ENCODE data around the gene HSD17B1. TPM values are rescaled to one million over a fixed set of nuclear protein-coding genes. Genes with fewer than 3 reads are reported as not detected.

Gene HSD17B1
- total RNA-seq, 2 donors from 2014 or later: 0.82 to 0.90 TPM

DNA sequence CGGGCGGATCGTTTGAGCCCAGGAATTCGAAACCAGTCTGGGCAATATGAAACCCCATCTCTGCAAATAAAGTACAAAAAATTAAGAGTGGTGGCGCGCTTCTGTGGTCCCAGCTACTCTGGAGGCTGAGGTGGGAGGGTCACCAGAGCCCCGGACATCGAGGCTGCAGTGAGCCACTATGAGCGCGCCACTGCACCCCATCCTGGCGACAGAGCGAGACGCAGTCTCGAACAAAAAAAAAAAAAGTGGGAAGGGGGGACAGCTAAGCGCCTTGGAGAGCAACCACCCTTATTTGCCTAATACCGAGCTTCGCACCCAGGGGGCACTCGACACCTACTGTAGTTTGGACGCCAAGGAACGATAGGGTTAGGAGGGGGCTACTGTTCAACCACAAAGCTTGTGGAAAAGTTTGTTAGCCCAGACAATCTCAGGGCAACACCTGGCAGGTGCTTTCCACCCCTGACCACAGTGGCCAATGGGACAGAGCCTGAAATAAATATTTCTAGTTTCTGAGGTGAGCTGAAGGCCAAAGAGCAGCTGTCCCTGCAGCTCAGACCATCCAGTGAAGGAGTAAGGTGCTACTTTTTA, 25.7 kb downstream of the HSD17B1 start:
- H3K4me1 Mint-ChIP-seq: peaks cover 18% of the 10 kb centered on the region
- no peaks in the 10 kb centered on the region for H3K9me3 Mint-ChIP-seq
- H3K27me3 Mint-ChIP-seq: no peaks in the 10 kb centered on the region
- peaks cover 89% of the 10 kb centered on the region for H3K36me3 Mint-ChIP-seq (ENCODE audit: low read depth)
- H3K27ac Mint-ChIP-seq: peak overlapping the region; percentile 95
- peak overlapping the region; percentile 91 for H3K4me3 Mint-ChIP-seq
- peak; percentile 36 for ATAC-seq (replicated peaks)

GRCh38 chr17:42579794-42580551, 27.2 kb downstream of the HSD17B1 start:
- Mint-ChIP-seq H3K4me1 (peaks cover 18% of the 10 kb centered on the region), H3K36me3 (ENCODE audit: low read depth) (peaks cover 89% of the 10 kb centered on the region), H3K27ac (no peak overlapping the region), H3K27me3 (no peaks in the 10 kb centered on the region), H3K9me3 (no peaks in the 10 kb centered on the region), H3K4me3 (peak overlapping the region; percentile 9)
- ATAC-seq (replicated peaks): no peak

DNA sequence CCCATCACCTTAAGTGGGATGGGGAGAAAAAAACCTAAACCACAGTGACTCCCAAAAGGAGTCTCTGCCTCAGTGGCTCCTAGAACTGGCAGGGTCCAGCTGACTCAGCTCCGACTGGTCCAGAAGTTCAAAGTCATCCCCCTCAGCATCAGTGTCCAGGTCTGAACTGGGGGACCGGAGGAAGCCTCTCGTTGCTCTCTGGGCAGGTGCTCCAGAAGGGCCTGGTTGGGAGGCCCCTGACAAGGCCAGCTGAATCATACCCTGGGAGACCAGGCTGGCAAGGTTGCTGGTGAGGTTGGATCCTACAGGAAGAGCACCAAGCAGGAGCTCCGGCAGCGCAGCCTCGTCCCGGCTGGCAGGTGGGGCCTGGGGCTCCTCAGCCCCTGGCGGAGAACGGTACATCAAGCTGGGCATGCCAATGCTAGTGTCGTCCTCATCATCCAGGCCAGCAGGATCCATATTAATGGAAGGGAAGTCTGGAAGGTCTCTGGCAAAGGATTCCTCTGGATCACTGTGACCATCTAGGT, 29.1 kb downstream of the HSD17B1 start:
- Mint-ChIP-seq H3K36me3 (ENCODE audit: low read depth) (peaks cover 89% of the 10 kb centered on the region), H3K9me3 (no peaks in the 10 kb centered on the region), H3K27ac (no peak overlapping the region), H3K4me1 (peaks cover 3% of the 10 kb centered on the region), H3K4me3 (no peak overlapping the region), H3K27me3 (no peaks in the 10 kb centered on the region)
- no peak for ATAC-seq (replicated peaks)

DNA sequence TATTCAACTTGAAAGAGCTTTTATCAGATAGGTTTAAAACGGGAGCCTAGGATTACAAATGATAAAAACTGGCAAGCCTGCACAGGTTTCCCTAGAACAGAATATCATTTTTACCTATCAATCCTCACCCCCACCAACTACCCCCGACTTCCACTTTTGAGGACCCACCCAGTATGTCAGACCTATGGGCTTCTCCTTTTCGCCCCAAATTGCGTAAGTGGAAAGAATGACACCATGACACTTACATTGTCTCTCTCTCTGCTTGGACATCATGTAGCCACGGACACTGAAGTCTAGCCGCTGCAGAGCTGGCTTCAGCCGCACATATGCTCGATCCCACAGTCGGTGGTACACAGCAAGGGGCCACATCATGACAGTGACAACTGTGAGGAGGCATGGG, 32.2 kb downstream of the HSD17B1 start:
- Mint-ChIP-seq H3K4me3 (no peak overlapping the region), H3K4me1 (no peaks in the 10 kb centered on the region), H3K9me3 (no peaks in the 10 kb centered on the region), H3K27ac (peak overlapping the region; percentile 32), H3K36me3 (ENCODE audit: low read depth) (peaks cover 100% of the 10 kb centered on the region), H3K27me3 (no peaks in the 10 kb centered on the region)
- ATAC-seq (replicated peaks): no peak

DNA sequence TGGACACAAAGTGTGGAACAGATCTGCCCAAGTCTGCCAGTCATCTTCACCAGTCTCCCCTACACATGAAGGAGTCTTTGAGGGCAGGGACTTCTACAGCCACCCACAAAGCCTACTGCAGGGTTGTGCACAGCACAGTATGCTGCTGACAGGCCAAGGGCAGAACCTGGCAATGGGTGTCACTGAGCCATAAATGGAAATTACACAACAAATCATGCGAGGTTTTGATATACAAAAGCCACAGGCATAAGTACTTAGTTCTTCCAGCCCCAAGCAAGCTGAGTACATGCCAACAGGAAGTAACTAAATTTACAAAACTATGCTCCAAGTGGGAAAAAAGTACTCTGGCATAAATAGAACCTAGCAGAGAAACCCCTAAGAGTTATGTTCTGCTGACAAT, 32.6 kb downstream of the HSD17B1 start:
- H3K27me3 Mint-ChIP-seq: no peaks in the 10 kb centered on the region
- H3K27ac Mint-ChIP-seq: peak overlapping the region; percentile 32
- no peaks in the 10 kb centered on the region for H3K4me1 Mint-ChIP-seq
- H3K36me3 Mint-ChIP-seq (ENCODE audit: low read depth): peaks cover 100% of the 10 kb centered on the region
- ATAC-seq (replicated peaks): no peak
- no peaks in the 10 kb centered on the region for H3K9me3 Mint-ChIP-seq
- no peak overlapping the region for H3K4me3 Mint-ChIP-seq

DNA sequence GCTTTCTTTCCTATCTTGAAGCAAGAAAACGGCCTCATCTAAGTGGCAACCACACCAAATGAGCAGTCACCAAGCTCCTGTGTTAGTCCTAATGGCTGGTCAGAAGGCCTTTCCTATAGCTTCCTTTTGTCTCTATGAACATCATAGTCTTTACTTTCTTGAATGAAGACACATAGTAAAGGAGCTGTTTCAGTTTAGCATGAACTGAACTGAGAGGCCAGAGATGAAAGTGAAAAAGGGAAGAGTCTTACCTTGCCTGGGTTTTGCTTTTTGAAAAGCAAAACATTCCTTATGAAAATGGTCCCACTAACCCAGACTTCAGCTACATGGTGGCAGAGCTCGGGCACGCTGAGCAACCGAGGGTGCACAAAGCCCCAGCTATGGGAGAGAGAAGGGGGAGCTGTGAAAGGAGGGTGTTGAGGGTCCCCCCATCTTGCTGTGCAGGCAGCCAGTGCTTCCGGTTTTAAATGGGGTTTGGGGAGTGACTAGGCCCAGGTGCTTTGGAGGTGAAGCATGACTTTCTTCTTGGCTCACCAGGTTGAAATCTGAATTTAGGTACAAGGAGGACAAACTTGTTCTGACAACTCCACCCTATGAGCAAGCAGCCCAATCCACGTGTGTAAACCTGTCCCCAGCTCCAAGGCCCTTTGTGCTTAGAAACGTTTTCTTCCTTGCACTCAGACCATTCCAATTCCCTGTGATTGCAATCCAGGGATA, 33.9 kb downstream of the HSD17B1 start:
- Mint-ChIP-seq H3K4me3 (no peak overlapping the region), H3K9me3 (no peaks in the 10 kb centered on the region), H3K27ac (no peak overlapping the region), H3K36me3 (ENCODE audit: low read depth) (peaks cover 100% of the 10 kb centered on the region), H3K4me1 (no peaks in the 10 kb centered on the region), H3K27me3 (no peaks in the 10 kb centered on the region)
- ATAC-seq (replicated peaks): no peak

DNA sequence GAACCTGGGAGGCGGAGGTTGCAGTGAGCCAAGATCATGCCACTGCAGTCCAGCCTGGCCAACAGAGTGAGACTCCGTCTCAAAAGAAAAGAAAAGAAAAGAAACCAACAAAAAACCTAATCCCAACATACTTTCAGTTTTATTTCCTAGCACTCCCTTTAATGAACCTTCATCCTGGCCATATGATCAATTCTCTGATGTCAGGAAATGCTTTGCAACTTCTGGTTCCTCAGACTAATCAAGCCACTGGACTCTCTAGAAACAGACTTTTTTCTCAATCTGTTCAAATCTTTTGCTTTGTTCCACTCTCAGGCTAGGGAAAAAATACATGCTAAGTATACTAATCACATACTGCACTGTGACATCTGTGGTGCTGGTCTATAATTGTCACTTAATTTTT, 38.2 kb downstream of the HSD17B1 start:
- ATAC-seq (replicated peaks): no peak
- Mint-ChIP-seq H3K36me3 (ENCODE audit: low read depth) (peaks cover 86% of the 10 kb centered on the region), H3K4me1 (no peaks in the 10 kb centered on the region), H3K27me3 (no peaks in the 10 kb centered on the region), H3K9me3 (no peaks in the 10 kb centered on the region), H3K27ac (no peak overlapping the region), H3K4me3 (no peak overlapping the region)

DNA sequence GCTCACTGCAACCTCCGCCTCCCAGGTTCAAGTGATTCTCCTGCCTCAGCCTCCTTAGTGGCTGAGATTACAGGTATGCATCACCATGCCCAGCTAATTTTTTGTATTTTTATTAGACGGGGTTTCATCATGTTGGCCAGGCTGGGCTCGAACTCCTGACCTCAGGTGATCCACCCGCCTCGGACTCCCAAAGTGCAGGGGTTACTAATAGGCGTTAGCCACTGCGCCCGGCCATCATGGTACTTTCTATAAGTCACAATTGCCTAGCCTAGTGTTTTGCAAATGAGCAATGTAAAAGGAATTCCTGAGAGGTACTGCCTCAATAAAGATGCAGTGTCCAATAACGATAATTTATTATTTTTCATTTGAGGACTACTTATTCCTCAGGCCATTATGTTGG, 38.7 kb downstream of the HSD17B1 start:
- Mint-ChIP-seq H3K4me1 (peaks cover 2% of the 10 kb centered on the region), H3K27ac (no peak overlapping the region), H3K36me3 (ENCODE audit: low read depth) (peaks cover 86% of the 10 kb centered on the region), H3K9me3 (no peaks in the 10 kb centered on the region), H3K4me3 (no peak overlapping the region), H3K27me3 (no peaks in the 10 kb centered on the region)
- no peak for ATAC-seq (replicated peaks)

- Mint-ChIP-seq H3K4me1 (peaks cover 15% of the 10 kb centered on the region), H3K9me3 (no peaks in the 10 kb centered on the region), H3K4me3 (no peak overlapping the region), H3K27me3 (no peaks in the 10 kb centered on the region), H3K27ac (no peak overlapping the region), H3K36me3 (ENCODE audit: low read depth) (peaks cover 62% of the 10 kb centered on the region)
- no peak for ATAC-seq (replicated peaks)
Measured at GRCh38 chr17:42596386-42596785, 43.7 kb downstream of the HSD17B1 start.

DNA sequence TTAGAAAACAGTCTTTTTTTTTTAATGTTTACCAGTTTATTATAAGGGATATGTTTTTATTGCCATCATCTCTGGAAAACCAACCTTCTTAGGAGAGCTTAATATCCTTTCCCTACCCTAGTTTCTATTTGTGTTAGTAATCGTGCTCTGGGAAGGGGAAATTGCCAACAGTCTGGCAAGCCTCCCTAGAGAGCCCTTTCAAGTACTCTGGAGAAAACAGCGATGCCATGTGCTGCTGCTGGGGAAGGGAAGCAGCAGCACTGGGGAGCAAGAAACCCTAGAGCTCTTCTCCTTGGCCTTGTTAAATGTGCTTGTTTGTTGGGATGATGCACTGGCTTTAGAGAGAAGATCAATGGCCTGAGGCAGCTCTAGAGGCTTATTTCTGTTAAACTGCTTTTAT, 46.2 kb downstream of the HSD17B1 start:
- ATAC-seq (replicated peaks): no peak
- H3K9me3 Mint-ChIP-seq: no peaks in the 10 kb centered on the region

GRCh38 chr17:42603318-42603717, 50.6 kb downstream of the HSD17B1 start:
- ATAC-seq (replicated peaks): no peak
- Mint-ChIP-seq H3K9me3 (no peaks in the 10 kb centered on the region), H3K4me1 (peaks cover 22% of the 10 kb centered on the region)

More for the DNA sequence above, 46.2 kb downstream of the HSD17B1 start:
- H3K36me3 Mint-ChIP-seq (ENCODE audit: low read depth): peaks cover 60% of the 10 kb centered on the region
- H3K4me1 Mint-ChIP-seq: peaks cover 19% of the 10 kb centered on the region
- peak overlapping the region; percentile 35 for H3K27ac Mint-ChIP-seq
- peak overlapping the region; percentile 13 for H3K4me3 Mint-ChIP-seq
- no peaks in the 10 kb centered on the region for H3K27me3 Mint-ChIP-seq

More at GRCh38 chr17:42603318-42603717, 50.6 kb downstream of the HSD17B1 start:
- Mint-ChIP-seq H3K36me3 (ENCODE audit: low read depth) (peaks cover 63% of the 10 kb centered on the region), H3K27ac (no peak overlapping the region), H3K4me3 (no peak overlapping the region), H3K27me3 (no peaks in the 10 kb centered on the region)

Other genes with a start within 250 kb of the HSD17B1 start
- gene STAT3, start 164.5 kb upstream of the HSD17B1 start, total RNA-seq: 100 to 1,000 TPM; 179 to 429 TPM
- gene CAVIN1, start 129.7 kb upstream of the HSD17B1 start, total RNA-seq: 1 to 10 TPM; 2.5 to 6.1 TPM
- gene ATP6V0A1, start 94.0 kb upstream of the HSD17B1 start, total RNA-seq: 10 to 100 TPM; 14.6 to 44.3 TPM
- 10 to 100 TPM in 1 of 2 donors, 1 to 10 TPM in 1; 8.4 to 11.0 TPM for gene NAGLU, start 16.7 kb upstream of the HSD17B1 start, total RNA-seq
- gene COASY, start 9.2 kb downstream of the HSD17B1 start, total RNA-seq: 100 to 1,000 TPM in 1 of 2 donors, 10 to 100 TPM in 1; 76.7 to 108 TPM
- gene MLX, start 14.2 kb downstream of the HSD17B1 start, total RNA-seq: 10 to 100 TPM; 46.2 to 57.8 TPM
- gene PSMC3IP, start 24.8 kb downstream of the HSD17B1 start, total RNA-seq: 10 to 100 TPM; 25.9 to 34.2 TPM
- 10 to 100 TPM; 38.5 to 50.7 TPM for gene RETREG3, start 56.5 kb downstream of the HSD17B1 start, total RNA-seq
- gene TUBG1, start 56.8 kb downstream of the HSD17B1 start, total RNA-seq: 10 to 100 TPM; 55.8 to 88.4 TPM
- 10 to 100 TPM in 1 of 2 donors, 1 to 10 TPM in 1; 7.5 to 15.7 TPM for gene TUBG2, start 106.4 kb downstream of the HSD17B1 start, total RNA-seq
- 1 to 10 TPM in 1 of 2 donors, under 1 TPM in 1; 0.61 to 1.5 TPM for gene PLEKHH3, start 124.1 kb downstream of the HSD17B1 start, total RNA-seq
- gene CCR10, start 128.9 kb downstream of the HSD17B1 start, total RNA-seq: 1 to 10 TPM in 1 of 2 donors, under 1 TPM in 1; 0.82 to 1.1 TPM
- 1 to 10 TPM in 1 of 2 donors, under 1 TPM in 1; 0.61 to 2.8 TPM for gene CNTNAP1, start 129.6 kb downstream of the HSD17B1 start, total RNA-seq
- gene EZH1, start 192.1 kb downstream of the HSD17B1 start, total RNA-seq: 10 to 100 TPM; 35.3 to 69.1 TPM
- gene RAMP2, start 208.3 kb downstream of the HSD17B1 start, total RNA-seq: not detected
- gene VPS25, start 220.5 kb downstream of the HSD17B1 start, total RNA-seq: 10 to 100 TPM; 39.3 to 47.5 TPM
- gene WNK4, start 227.7 kb downstream of the HSD17B1 start, total RNA-seq: 1 to 10 TPM in 1 of 2 donors, under 1 TPM in 1; 0.41 to 1.5 TPM
- gene COA3, start 245.8 kb downstream of the HSD17B1 start, total RNA-seq: 10 to 100 TPM; 18.6 to 31.2 TPM
- gene CNTD1, start 245.9 kb downstream of the HSD17B1 start, total RNA-seq: under 1 TPM in 1 of 2 donors, not detected in 1; 0.24 TPM

Data from activated T-helper 17 cell treated with anti-CD3 and anti-CD28 coated beads, Interleukin-2, amount 50 U/mL, for 72 hours (primary cell).